Measurements from ENCODE around the gene PEF1.
A peak's percentile ranks its signal among the peaks of the same experiment; 100 is the strongest.
"Not testable (repeated sequence)": the region's sequence is repeated elsewhere in the genome, so short reads cannot be mapped to it uniquely, and the experiment has no call there.

The PEF1 gene

GRCh38 chr1:31614414-31615005, 30.2 kb downstream of the PEF1 start:
- no peak for DNase-seq (ENCODE audit: low spot score)

- DNase-seq (ENCODE audit: low spot score), result no peak
These were observed 35.1 kb downstream of the PEF1 start for GRCh38 chr1:31609514-31610118.

- DNase-seq (ENCODE audit: low spot score), result no peak
These were observed 37.3 kb downstream of the PEF1 start for GRCh38 chr1:31607360-31607759.

- DNase-seq (ENCODE audit: low spot score), result no peak
These were observed 38.7 kb downstream of the PEF1 start for GRCh38 chr1:31605908-31606427.

- no peak for DNase-seq (ENCODE audit: low spot score)
These were observed 42.6 kb downstream of the PEF1 start for GRCh38 chr1:31602081-31602480.

- DNase-seq (ENCODE audit: low spot score), result no peak
These were observed 44.0 kb downstream of the PEF1 start for GRCh38 chr1:31600641-31601040.

- DNase-seq (ENCODE audit: low spot score), result no peak
These were observed 45.7 kb downstream of the PEF1 start for GRCh38 chr1:31598980-31599379.

- DNase-seq (ENCODE audit: low spot score), result no peak
These were observed 48.0 kb downstream of the PEF1 start for GRCh38 chr1:31596737-31597097.

- no peak for DNase-seq (ENCODE audit: low spot score)
These were observed 48.6 kb downstream of the PEF1 start for GRCh38 chr1:31595836-31596736.

- peak; percentile 48 for DNase-seq (ENCODE audit: low spot score)
These were observed 50.7 kb downstream of the PEF1 start for GRCh38 chr1:31593770-31594632.

GRCh38 chr1:31593136-31593665, 51.5 kb downstream of the PEF1 start:
- DNase-seq (ENCODE audit: low spot score), result no peak

GRCh38 chr1:31592132-31592531, 52.5 kb downstream of the PEF1 start:
- DNase-seq (ENCODE audit: low spot score), result no peak

GRCh38 chr1:31591425-31592093, 53.1 kb downstream of the PEF1 start:
- DNase-seq (ENCODE audit: low spot score), result no peak

GRCh38 chr1:31588751-31589515, 55.7 kb downstream of the PEF1 start:
- no peak for DNase-seq (ENCODE audit: low spot score)

GRCh38 chr1:31587720-31588423, 56.8 kb downstream of the PEF1 start:
- peak; percentile 26 for DNase-seq (ENCODE audit: low spot score)

- not testable (repeated sequence) for DNase-seq (ENCODE audit: low spot score)
These were observed 57.4 kb downstream of the PEF1 start for GRCh38 chr1:31587328-31587699.

- no peak for DNase-seq (ENCODE audit: low spot score)
These were observed 58.0 kb downstream of the PEF1 start for GRCh38 chr1:31586376-31587327.

- no peak for DNase-seq (ENCODE audit: low spot score)
These were observed 58.8 kb downstream of the PEF1 start for GRCh38 chr1:31585736-31586365.

All from CD4-positive, alpha-beta T cell treated with Interleukin-15 for 4 hours (primary cell).